Spleen (tissue), 11 donors: ENCODE results near the gene PAEP. TPM values are rescaled to one million over a fixed set of nuclear protein-coding genes. Genes with fewer than 3 reads are reported as not detected.
A peak's percentile ranks its signal among the peaks of the same experiment; 100 is the strongest.

ENCODE experiments used
- DNase-seq: peaks from one replicate; pipeline ENCODE4 v3.0.0-alpha.2; 2020
- H3K27ac ChIP-seq, 8 donors: fragments of 200-600 bp; sonication (generic) in 7 of 8; 1 replicate in 4 of 8; 2 replicates in 4 of 8; pipeline versions ENCODE4 v1.5.0 to v1.8.0; 2016 to 2021; ENCODE audit warnings: inconsistent platforms in 4 of 8, mild to moderate bottlenecking in 4 of 8, moderate library complexity in 1 of 8
- H3K27me3 ChIP-seq, 7 donors: fragments of 200-600 bp; sonication (generic) in 6 of 7; replicated peaks in 1 of 7; 1 replicate in 4 of 7; 2 replicates in 3 of 7; pipeline versions ENCODE4 v1.5.0 to v1.8.0; 2016 to 2021; ENCODE audit warnings: inconsistent platforms in 3 of 7, mild to moderate bottlenecking in 1 of 7
- H3K36me3 ChIP-seq, 6 donors: fragments of 200-600 bp; sonication (generic) in 5 of 6; 1 replicate in 4 of 6; 2 replicates in 2 of 6; pipeline versions ENCODE4 v1.5.0 to v1.8.0; 2016 to 2021; ENCODE audit warnings: inconsistent platforms in 2 of 6
- H3K4me1 ChIP-seq, 6 donors: fragments of 200-600 bp; sonication (generic) in 5 of 6; 1 replicate in 3 of 6; 2 replicates in 3 of 6; pipeline versions ENCODE4 v1.5.0 to v1.8.0; 2016 to 2021; ENCODE audit warnings: inconsistent platforms in 3 of 6
- H3K4me3 ChIP-seq, 8 donors: fragments of 200-600 bp; sonication (generic) in 7 of 8; 1 replicate in 4 of 8; 2 replicates in 4 of 8; pipeline versions ENCODE4 v1.5.0 to v1.8.0; 2016 to 2021; ENCODE audit warnings: inconsistent platforms in 4 of 8, mild to moderate bottlenecking in 4 of 8, moderate library complexity in 2 of 8
- H3K9me3 ChIP-seq, 8 donors: fragments of 200-600 bp; sonication (generic) in 7 of 8; 1 replicate in 4 of 8; 2 replicates in 4 of 8; pipeline versions ENCODE4 v1.5.0 to v1.8.0; 2016 to 2021; ENCODE audit warnings: inconsistent platforms in 4 of 8
- CTCF ChIP-seq, 11 experiments: fragments of 200-600 bp in 7 of 11; fragments of 450-650 bp in 4 of 11; sonication (generic) in 4 of 11; IDR thresholded peaks in 8 of 11; conservative IDR thresholded peaks in 3 of 11; 1 replicate in 7 of 11; 2 replicates in 4 of 11; pipeline versions ENCODE4 v1.4.0 to v1.8.0; 2016 to 2021; ENCODE audit warnings: antibody characterized with exemption in 11 of 11, inconsistent platforms in 4 of 11, mild to moderate bottlenecking in 1 of 11
- POLR2A ChIP-seq, 3 donors: fragments of 450-650 bp; IDR thresholded peaks; one replicate each; pipeline ENCODE4 v1.5.1; 2017; ENCODE audit warnings: antibody characterized with exemption in 3 of 3, mild to moderate bottlenecking in 1 of 3
- POLR2AphosphoS5 ChIP-seq, 3 donors: sonication (generic); formaldehyde crosslinking; IDR thresholded peaks; one replicate each; pipeline ENCODE4 v1.5.1; 2017; ENCODE audit warnings: antibody characterized with exemption in 3 of 3
- WGBS, 5 donors: extraction: QIAGEN DNeasy Blood & Tissue Kit in 3 of 5; methylation state at CpG; one replicate each; pipeline versions ENCODE4 v1.1.5 to v1.1.7; 2013 to 2018; 5-methylcytosine and 5-hydroxymethylcytosine counted together
- intact Hi-C: fragments of 100-400 bp; cut with DNase I; formaldehyde crosslinking; loops from one replicate; pipeline ENCODE4 v1.15.0; 2023; ENCODE audit warnings: low total_unique reads
- polyA plus RNA-seq, 3 donors: library from polyadenylated mRNA; stranded (reverse); fragments of 200-250 nt; gene quantifications; one replicate each; pipeline ENCODE4 v1.2.1, GENCODE V29; 2013
- total RNA-seq, 7 donors: library from RNA; depleted of rRNA in 3 of 7; stranded (reverse); fragments of >200 nt in 3 of 7; fragmentation: NEBNext Ultra II Directional in 4 of 7; extraction: Animal tissue kit (Norgen Biotek cat#: 25700) in 4 of 7; gene quantifications; one replicate each; pipeline versions ENCODE4 v1.1.0 to v1.2.1, GENCODE V29; 2016 to 2021
- donor health status: healthy with polysubstance abuse.
- donor health status: DM: no; HTN: no; CAD: no; lungs with moderate emphysema.
- donor health status: DM: no; HTN: no; CAD: no.
- donor health status: Bipolar disorder and iron deficiency.
- donor health status: healthy.
- donor health status: DM: no; HTN: no; CAD: no.
- donor health status: DM: yes; HTN: yes; CAD: no.

Gene PAEP
- total and polyA plus RNA-seq, 10 donors, result not detected

DNA sequence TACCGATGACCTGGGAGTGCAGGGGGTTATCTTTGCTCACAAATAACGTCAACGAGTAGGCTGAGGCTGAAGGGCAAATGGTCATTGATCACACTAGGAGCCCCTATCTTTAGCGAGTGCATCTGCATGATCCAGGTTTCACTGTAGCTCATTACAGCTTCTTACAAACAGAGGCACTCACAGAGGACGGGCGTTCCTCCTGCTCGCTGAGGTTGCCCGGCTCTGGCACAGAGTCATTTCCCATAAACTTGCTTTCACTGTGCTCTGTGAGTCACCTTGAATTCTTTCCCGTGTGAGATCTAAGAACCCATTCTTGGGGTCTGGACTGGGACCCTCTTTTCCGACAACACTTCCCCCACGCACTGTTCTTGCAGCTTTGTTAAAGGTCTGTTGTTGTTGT, 1.9 kb upstream of the PAEP start:
- Histone ChIP-seq H3K9me3 (no peaks in the 10 kb centered on the region), H3K4me3 (no peak overlapping the region), H3K27me3 (peaks cover 0 to 47% (median 0%) of the 10 kb centered on the region in 7 donors), H3K27ac (no peak overlapping the region), H3K36me3 (no peaks in the 10 kb centered on the region), H3K4me1 (no peaks in the 10 kb centered on the region)
- intact Hi-C loops, result no loop called here
- WGBS, 5 donors, result 52 to 58% (median 54%) methylated on average over 11 of the region's 11 CpGs
- peak; percentile 18 for DNase-seq
- no peak for TF ChIP-seq CTCF (IDR thresholded peaks at IDR 0.05 in 8 of 11, conservative IDR thresholded peaks at IDR 0.05 in 3 of 11)
- TF ChIP-seq POLR2AphosphoS5 (IDR thresholded peaks at IDR 0.05), result no peak
- TF ChIP-seq POLR2A (IDR thresholded peaks at IDR 0.05), result no peak

- TF ChIP-seq POLR2A (IDR thresholded peaks at IDR 0.05) (no peak), POLR2AphosphoS5 (IDR thresholded peaks at IDR 0.05) (no peak), CTCF (IDR thresholded peaks at IDR 0.05 in 8 of 11, conservative IDR thresholded peaks at IDR 0.05 in 3 of 11) (no peak)
- WGBS, 5 donors, result 85 to 91% (median 87%) methylated on average over 17 of the region's 17 CpGs
- H3K9me3 ChIP-seq, result no peaks in the 10 kb centered on the region
- no peak overlapping the region for H3K4me3 ChIP-seq
- H3K27me3 ChIP-seq, result peaks cover 0 to 71% (median 8%) of the 10 kb centered on the region in 7 donors
- H3K36me3 ChIP-seq, result no peaks in the 10 kb centered on the region
- H3K27ac ChIP-seq, result no peak overlapping the region
- intact Hi-C loops, result no loop called here
- H3K4me1 ChIP-seq, result no peaks in the 10 kb centered on the region
- DNase-seq, result peak; percentile 41
Measured at GRCh38 chr9:135562235-135562745, 734 bp downstream of the PAEP start.

DNA sequence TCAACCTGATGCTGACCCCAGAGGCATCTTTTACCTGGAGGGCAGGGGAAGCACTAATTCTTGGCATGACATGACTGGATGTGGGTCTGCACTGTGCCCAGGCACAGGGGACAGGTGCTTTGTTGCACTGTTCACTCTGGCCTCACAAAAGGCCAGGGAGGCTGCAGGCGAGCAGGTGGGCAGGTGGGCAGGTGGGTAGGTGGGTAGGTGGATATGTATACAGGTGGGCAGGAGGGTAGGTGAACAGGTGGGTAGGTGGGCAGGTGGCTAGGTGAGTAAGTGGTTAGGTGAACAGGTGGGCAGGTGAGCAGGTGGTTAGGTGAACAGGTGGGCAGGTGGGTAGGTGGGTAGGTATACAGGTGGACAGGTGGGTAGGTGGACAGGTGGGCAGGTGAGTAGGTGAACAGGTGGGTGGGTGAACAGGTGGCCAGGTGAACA, 1.5 kb downstream of the PAEP start:
- no peak overlapping the region for H3K4me3 ChIP-seq
- 83 to 93% (median 87%) methylated on average over 1 of the region's 1 CpG for WGBS, 5 donors
- peak; percentile 38 for DNase-seq
- intact Hi-C loops, result no loop called here
- no peak for TF ChIP-seq POLR2AphosphoS5 (IDR thresholded peaks at IDR 0.05)
- no peak for TF ChIP-seq CTCF (IDR thresholded peaks at IDR 0.05 in 8 of 11, conservative IDR thresholded peaks at IDR 0.05 in 3 of 11)
- no peak for TF ChIP-seq POLR2A (IDR thresholded peaks at IDR 0.05)
- no peak overlapping the region for H3K27ac ChIP-seq
- no peaks in the 10 kb centered on the region for H3K4me1 ChIP-seq
- no peaks in the 10 kb centered on the region for H3K9me3 ChIP-seq
- H3K36me3 ChIP-seq, result no peaks in the 10 kb centered on the region
- peaks cover 0 to 75% (median 8%) of the 10 kb centered on the region in 7 donors for H3K27me3 ChIP-seq

DNA sequence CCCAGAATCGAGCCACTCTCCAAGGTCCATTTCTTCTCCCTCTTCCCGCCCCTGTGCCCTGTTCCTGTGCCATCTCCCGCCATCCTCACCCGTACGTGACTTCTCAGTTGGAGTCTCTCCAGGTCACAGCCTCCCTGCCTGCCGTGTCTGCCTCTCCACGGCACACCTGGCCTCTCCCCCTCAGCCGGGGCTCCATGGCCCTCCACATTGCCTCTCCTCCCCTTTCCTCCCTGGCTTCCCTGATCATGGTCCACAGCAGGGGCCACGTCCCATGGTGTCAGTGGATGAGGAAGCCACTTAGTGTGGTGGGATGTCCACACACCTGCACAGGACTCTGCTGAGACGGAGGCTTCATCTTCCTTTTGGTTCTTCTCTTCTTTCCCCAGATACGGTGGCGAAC, 2.3 kb downstream of the PAEP start:
- H3K36me3 ChIP-seq, result no peaks in the 10 kb centered on the region
- H3K9me3 ChIP-seq, result peaks cover 0 to 2% (median under 1%) of the 10 kb centered on the region in 8 donors
- DNase-seq, result peak; percentile 56
- no peaks in the 10 kb centered on the region for H3K4me1 ChIP-seq
- H3K27me3 ChIP-seq, result peaks cover 0 to 75% (median 8%) of the 10 kb centered on the region in 7 donors
- no peak for TF ChIP-seq POLR2AphosphoS5 (IDR thresholded peaks at IDR 0.05)
- no peak for TF ChIP-seq POLR2A (IDR thresholded peaks at IDR 0.05)
- no peak for TF ChIP-seq CTCF (IDR thresholded peaks at IDR 0.05 in 8 of 11, conservative IDR thresholded peaks at IDR 0.05 in 3 of 11)
- H3K27ac ChIP-seq, result no peak overlapping the region
- H3K4me3 ChIP-seq, result no peak overlapping the region
- WGBS, 5 donors, result 69 to 84% (median 82%) methylated on average over 12 of the region's 12 CpGs
- intact Hi-C loops, result no loop called here
